SHP77 (cell line): ENCODE results near the gene CPED1.
"Not testable (repeated sequence)": the region's sequence is repeated elsewhere in the genome, so short reads cannot be mapped to it uniquely, and the experiment has no call there.

ENCODE experiments used
- DNase-seq, 2 experiments: peaks; one replicate each; lab custom pipeline; 2025; lab: John Stamatoyannopoulos, UW

Gene CPED1

DNA sequence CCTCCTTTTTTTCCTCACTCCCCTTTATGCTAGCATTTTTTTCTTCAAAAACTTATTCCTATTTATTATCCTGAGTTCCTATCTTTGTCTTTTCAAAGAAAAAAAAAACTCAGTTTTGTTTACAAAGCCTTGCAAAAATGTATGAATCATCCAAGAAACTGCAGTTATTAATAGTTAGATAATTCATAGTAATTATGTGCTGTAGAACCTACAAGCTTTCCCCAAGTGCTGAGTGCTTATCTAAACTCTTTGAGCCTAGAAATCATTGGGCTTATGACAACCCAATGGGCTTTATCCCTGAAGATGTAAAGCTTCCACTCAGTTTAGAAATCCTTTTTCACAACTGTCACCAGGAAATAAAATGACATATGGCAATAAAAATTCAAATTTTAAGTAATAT is 194.4 kb downstream of the CPED1 start:
- no peak for DNase-seq

DNA sequence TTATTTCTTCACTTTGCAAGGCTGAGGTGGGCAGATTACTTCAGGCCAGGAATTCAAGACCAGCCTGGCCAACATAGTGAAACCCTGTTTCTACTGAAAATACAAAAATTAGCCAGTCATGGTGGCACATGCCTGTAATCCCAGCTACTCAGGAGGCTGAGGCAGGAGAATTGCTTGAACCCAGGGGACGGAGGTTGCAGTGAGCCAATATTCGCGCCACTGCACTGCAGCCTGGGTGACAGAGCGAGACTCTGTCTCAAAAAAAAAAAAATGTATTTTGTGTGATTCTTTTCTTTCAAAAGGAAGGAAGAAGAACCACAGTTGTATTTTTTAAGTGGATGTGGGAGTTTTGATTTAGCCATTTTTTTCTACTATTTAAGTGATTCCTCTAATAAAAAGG is 195.4 kb downstream of the CPED1 start:
- not testable (repeated sequence) for DNase-seq

DNA sequence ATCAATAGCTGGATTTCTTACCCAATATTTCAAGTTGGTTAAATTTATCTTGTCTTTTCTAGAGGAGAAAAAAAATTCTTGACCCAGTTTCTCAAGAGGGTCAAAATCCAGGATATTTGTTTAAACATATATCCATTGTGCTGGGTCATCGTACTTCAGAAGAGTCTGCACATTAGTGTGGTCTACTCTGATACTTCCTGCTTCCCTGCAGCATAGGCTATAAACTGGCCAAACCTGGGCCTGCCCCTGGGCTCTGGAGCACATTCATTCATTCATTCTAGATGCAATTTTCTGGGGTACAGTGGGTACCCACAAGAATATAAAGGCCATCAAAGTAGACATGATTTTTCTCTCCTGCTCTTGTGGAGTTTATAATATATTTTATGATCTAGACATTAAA is 198.2 kb downstream of the CPED1 start:
- no peak for DNase-seq

DNA sequence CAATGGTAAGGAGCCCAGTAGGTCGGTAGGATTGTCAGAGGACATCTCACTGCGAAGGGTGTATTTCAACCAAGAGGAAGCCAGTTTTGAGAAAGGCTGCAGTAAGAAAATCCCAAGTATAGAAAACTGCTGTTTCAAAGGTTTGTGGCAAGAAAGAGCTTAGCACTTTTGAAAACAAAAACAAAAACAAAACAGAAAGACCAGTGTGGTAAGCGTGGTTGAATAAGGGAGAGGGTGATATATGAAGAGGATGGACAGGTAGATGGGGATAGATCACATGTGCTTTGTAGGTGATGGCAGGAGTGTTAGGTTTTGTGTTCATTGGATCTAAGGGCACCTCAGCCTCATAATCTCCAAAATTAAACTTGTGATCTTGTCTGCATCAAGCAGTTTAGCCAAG is 198.7 kb downstream of the CPED1 start:
- DNase-seq, result no peak

DNA sequence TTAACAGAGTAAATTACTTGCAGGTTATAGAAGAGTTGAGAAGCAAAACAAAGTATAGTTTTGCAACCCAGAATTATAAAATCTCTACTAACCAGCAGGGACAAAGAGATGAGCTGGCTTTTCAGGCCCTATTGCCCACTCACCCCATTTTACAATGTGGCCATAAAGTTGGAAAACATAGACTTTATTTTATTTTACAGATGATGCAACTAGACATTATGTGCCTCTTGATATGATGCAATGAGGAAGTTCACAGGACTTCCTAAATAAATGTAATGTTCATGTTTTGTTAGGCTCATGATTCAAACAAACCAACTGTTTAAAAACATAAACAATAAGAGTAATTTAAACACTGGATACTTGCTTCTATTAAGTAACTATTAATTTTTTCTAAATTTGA is 199.2 kb downstream of the CPED1 start:
- DNase-seq, result no peak

DNA sequence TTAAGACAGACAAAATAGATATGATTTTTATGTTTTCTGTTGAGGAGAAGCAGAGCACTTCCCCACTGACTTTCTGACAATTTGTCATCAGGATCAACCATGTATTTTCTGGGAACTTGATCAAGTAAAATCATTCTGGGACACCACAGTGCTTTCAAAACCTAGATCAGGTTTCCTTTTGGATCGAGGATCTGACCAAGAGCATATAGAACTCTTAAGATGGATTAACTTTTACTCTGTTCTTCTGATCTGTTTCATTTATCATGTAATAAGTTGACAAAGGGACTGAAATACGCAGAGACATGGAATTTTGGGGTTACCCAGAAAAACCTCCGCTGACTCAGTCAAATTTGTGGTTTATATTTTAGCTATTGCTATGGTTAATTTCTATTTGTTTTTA is 204.3 kb downstream of the CPED1 start:
- no peak for DNase-seq

DNA sequence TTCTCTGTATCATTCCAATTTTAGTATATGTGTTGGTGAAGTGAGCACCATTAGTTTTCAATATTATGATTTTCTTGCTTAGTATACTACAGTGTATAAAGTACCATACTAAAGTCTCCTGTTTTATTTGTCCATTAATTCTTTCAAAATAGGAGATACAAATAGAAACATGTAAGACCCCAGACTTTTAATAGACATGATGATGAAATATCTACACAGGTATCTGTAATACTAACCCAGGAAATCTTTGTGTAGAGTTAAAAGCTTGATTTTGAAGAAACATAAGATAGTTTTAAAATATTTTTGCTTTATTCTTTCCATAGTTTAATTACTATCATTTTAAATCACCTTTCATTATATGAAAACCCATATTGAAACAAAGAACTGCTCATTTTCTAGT is 206.5 kb downstream of the CPED1 start:
- no peak for DNase-seq

DNA sequence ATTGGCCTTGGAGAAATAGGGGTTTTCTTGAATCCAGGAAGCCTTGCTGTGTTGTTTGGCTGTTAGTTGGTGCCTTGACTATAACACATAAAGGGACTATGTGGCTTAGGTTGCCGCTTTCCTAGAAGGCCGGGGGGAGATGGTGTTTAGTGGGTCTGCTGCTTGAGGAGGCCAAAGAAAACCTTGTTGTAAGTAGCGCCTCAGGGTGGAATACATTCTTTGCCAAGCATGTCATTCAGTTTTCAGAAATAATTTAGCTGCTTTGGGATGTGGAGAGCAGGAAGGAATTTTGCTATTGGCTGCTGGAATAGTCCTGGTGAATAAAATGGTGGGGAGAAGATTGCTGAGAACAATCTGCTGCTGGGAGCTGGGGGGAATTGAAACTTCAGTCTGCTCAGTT is 207.4 kb downstream of the CPED1 start:
- no peak for DNase-seq

DNA sequence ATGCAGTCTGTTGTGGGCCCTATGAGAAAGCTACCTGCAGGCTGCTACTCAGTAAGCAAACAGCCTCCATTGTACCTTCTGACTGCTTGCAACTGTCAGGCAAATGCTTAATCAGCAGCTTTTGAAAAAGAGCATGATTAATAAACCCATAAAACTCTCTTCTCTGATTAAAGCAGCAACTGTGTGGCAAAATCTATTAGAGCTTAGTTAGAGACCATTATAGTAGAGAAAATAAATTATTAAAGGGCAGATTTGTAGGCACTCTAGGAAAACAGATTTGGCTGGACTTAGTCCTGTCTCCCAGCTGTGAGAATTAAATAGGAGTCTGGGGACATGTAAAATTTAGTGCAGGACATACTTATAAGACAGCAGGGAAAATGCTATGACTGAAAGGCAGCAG is 207.8 kb downstream of the CPED1 start:
- no peak for DNase-seq

DNA sequence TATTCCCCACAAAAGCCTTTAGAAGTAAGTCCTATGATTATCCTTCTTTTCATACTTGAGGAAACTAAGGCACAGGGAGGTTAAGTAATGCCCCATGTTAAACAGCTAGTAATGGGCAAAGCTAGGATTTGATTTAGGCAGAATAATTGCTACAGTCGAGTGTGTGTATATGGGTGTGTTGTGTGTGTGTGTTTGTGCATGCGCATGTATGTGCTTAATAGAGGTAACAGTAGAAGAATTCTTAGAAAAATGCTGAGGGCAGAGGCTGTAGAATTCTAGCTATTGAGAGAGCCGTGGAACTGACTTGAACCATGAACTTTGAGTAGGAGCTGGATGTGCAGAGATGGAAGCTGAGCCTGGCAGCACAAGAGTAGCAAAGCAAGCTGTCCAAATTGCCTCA is 208.9 kb downstream of the CPED1 start:
- no peak for DNase-seq

DNA sequence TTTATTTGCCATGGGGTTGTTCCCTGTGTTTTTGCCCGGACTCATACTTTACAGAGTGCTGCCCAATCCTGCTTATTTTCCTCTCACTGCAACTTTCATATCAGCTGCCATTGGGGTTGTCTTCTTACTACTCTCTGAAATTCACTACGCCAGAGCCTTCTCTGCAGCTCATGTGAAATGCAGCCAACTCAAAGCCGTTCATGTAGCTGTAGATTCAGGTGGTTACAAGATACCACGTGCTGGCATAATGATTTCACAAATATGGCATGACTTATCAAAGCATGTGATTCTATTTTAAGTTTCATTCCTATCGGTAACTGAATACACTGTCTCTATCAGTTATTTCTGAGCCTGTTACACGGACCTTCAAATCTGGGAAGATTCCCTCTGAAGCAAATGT is 210.0 kb downstream of the CPED1 start:
- DNase-seq, result no peak

DNA sequence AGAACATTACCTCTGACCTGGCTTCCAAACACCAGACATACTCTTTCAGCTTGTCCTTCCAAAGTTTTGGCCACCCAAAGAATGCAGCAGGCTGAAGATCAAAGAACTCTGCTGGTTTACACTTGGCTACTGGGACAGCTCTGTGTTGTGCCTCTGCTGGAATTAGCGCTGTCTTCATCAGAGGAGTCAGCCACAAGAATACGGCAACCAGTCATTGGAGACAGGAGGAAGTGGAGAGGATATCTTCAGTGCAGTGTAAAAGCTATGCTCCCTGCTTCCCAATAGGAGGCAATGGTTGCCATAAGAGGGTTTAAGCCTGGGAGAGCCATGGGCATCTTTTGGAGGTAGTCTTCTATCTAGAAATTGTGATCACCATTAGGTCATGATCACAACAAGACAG is 213.6 kb downstream of the CPED1 start:
- no peak for DNase-seq

DNA sequence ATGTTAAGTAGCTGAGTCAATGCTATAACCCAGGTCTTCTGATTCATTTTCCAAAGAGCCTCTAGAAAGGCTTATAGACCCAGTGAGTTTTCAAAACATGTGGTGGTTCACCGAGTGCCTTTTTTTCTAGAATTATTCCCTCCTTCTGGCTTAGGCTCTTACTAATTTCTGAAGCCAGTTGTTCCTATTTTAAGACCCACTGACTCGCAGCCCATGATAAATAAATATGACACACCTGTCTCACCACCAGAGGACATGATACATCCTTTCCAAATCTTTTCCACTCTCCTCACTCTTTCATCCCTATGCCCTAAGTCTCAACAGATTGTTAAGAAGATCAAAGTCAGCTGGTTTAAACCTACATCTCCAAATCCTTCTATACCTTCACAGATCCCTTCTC is 214.3 kb downstream of the CPED1 start:
- DNase-seq, result no peak

DNA sequence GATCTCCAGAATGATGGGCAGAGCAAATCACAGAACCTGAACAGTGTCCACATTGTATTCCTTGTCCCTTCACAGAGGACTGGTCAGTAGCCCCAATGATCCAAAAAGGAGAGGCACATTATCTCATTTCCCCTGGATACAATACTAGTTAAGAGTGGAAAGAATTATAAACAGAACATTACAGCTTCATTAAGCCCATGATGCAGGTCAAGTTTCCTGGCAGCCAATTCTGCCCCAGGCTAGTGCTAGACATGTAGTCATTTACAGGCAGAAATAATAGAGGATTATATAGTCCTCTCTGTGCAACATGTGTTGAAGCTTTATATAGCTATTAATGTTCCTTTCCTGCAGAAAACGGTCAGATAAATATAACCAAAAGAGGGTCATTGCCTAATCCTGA is 216.0 kb downstream of the CPED1 start:
- DNase-seq, result no peak

DNA sequence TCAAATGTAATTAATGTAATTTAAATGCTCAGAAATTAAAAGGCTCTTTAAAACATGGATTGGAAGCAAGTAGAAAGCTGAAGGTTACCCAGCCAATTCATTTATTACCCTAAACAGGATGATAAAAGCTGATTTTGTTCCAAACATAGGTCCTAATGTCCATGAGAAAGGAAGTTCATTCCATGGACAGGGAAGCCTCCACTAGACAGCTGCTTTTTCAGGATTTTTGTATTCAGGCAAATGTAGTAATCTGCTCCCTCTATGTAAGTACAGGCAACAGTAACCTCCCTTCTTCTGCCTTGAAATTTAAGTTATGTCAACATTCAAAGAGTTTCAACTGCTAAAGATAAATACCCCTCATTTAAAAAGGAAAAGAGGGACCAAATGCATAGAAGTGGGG is 217.3 kb downstream of the CPED1 start:
- DNase-seq, result no peak

DNA sequence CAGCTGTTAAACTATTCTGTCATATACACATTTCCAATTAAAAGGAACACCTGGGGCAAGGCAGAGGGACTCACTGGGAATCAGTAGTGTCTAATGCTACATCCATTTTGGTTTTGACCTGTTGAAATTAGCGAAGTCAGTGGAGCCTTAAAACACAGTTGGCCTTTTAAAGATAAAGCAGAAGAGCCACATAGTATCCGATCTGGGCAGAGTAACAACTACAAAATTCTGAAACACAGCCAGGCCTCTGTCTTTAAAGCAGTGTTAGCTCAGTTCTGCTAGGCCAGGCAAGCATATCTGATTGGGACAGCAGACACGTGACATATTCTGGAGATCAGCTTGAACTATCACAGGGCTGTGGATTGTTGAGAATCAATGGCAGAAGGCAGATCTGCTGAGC is 222.7 kb downstream of the CPED1 start:
- DNase-seq, result no peak

DNA sequence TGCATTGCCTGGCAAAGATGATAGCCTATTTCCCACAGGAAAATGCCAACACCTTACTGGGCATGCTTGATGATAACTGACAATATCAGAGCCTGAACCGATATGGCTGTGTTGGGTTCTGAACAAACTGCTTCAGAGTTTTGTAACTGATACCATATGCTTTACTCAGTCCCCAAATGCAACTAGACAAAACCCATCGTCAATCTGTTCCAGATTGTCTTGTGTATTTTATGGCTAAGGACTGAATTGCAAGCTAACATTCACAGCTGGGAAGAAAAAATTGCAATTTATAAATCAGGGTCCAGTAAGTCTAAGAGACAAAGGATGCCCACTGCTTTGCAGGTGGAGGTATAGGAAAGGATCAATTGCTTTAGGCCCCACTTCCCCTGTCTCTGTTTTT is 223.5 kb downstream of the CPED1 start:
- DNase-seq, result no peak

DNA sequence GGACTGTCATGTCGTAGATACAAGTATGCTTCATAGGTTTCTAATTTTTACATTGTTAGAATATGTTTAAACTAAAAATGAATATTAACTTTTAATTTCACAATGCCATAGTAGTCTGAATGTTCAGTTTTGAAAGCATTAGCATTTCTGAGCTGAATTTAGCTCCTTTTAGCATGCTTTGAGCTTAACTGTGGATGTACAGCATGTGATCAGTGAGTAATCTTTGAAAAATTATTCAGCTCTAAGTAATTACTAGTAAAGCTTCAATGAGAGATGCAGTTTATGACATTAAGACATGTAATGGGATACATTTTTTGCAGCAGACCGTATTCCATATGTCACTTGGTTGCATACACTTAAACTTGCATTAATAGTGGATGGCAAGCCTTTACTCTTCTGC is 226.1 kb downstream of the CPED1 start:
- DNase-seq, result no peak

DNA sequence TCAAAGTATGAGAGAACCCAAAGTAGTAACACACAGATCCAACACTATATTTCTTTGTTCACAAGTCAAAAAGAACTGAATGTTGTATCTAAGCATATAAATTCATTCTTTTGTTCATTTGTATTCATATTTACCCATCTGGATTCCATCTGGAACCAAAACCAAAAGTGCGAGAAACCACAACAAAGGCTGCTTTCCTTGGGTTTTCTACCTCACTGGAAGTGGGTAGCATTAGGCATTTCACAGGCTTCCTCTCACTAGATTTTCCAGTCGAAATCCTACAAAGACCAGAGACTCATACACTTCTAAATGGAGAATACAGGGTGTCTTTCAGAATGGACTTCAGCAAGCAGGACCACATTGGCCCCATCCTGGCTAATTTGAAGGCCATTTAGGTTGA is 230.5 kb downstream of the CPED1 start:
- no peak for DNase-seq

DNA sequence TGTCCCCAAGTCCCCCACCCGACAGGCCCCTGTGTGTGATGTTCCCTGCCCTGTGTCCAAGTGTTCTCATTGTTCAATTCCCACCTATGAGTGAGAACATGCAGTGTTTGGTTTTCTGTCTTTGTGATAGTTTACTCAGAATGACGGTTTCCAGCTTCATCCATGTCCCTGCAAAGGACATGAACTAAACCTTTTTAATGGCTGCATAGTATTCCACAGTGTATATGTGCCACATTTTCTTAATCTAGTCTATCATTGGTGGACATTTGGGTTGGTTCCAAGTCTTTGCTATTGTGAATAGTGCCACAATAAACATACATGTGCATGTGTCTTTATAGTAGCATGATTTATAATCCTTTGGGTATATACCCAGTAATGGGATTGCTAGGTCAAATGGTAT is 232.6 kb downstream of the CPED1 start:
- DNase-seq, result not testable (repeated sequence)

DNA sequence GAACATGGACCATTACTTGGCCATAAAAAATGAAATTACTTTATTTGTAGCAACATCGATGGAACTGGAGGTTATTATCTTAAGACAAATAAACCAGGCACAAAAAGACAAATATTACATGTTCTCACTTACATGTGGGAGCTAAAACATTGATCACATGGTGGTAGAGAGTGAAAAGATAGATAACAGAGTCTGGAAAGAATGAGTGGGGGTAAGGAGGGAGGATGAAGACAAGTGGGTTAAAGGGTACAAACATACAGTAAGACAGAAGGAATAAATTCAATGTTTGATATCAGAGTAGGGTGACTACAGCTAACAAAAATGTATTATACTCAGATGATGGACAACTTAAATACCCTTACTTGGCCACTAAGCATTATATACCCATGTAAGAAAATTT is 240.3 kb downstream of the CPED1 start:
- no peak for DNase-seq

DNA sequence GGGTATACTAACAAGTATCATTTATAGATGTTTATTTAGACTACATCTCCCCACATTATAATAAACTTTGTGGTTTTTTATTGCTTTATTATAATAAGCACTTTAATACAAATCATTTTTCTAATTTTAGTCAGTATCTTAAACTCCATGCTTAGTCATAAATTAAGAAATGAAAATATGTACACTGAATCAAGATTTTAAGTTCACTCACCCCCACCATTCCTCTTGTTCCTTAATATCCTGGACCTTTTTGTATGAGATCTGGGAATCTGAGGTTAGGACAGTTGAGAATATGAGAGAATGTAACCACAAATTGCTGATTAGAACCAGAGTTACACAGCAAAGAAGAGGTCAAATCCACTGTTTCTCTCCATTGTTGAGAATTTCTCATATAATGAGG is 246.7 kb downstream of the CPED1 start:
- no peak for DNase-seq

DNA sequence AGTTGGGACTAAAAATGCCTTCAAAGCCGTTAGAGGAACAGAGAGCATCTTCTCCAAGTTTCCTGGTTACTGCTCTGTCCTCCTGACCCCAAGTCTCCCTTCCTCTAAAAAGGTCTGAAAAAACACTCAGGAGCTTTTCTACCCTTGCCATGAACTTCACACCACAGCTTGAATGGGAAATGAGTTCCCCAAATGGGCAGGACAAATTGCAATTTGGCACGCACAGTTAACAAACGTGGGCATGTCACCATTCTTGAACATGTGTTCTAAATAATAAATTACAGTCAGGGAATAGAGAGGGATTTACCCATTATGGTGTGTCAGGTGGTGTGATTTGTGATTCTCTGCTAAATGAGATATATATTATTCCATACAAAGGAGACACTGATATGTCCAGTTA is 249.1 kb downstream of the CPED1 start:
- DNase-seq, result no peak

DNA sequence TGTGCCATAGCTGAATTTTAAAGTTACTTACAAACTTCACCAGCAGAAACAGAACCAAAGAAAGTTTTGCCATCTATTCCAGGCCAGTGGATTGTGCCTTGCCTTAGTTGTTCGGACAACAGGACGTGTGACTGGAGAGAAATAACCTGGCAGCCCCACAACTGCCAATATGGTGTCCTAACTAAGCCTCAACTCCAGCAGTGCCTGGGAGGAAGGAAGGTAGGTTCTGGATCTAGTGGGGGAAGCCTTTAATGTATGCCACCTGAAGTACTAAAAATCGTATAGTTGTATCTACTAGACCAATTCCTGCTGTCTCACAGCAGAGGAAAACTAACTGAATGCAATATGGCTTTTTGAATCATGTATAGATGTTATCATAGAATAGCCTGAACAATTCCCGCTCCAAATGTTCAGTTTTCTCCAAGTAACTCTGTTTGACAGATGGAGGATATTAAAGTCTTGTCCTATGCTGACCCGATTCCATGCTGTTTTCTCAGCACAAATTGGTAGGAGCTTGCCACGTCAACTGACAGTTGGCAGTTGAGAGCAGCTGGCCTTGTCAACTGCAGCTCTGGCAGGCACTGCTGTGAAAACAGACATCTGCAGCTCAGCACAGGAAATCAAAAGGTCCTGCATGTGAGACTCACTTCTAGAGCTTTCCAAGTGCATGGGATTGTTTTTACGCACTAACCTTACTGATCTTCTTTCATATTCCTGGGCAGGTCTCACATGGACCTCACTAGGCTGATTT is 255.8 kb downstream of the CPED1 start:
- peak; percentile 49 to 82 for DNase-seq

DNA sequence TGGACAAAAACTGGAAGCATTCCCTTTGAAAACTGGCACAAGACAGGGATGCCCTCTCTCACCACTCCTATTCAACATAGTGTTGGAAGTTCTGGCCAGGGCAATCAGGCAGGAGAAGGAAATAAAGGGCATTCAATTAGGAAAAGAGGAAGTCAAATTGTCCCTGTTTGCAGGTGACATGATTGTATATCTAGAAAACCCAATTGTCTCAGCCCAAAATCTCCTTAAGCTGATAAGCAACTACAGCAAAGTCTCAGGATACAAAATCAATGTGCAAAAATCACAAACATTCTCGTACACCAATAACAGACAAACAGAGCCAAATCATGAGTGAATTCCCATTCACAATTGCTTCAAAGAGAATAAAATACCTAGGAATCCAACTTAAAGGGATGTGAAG is 262.9 kb downstream of the CPED1 start:
- not testable (repeated sequence) for DNase-seq
